ENCODE results near the gene MAFG. TPM values are rescaled to one million over a fixed set of nuclear protein-coding genes. Genes with fewer than 3 reads are reported as not detected.

The MAFG gene
- total and polyA plus RNA-seq, 2 of the 13 experiments (the other 11 are each of a cell fraction or from before 2014, with no cell fraction given), result 14.5 to 20.0 TPM

DNA sequence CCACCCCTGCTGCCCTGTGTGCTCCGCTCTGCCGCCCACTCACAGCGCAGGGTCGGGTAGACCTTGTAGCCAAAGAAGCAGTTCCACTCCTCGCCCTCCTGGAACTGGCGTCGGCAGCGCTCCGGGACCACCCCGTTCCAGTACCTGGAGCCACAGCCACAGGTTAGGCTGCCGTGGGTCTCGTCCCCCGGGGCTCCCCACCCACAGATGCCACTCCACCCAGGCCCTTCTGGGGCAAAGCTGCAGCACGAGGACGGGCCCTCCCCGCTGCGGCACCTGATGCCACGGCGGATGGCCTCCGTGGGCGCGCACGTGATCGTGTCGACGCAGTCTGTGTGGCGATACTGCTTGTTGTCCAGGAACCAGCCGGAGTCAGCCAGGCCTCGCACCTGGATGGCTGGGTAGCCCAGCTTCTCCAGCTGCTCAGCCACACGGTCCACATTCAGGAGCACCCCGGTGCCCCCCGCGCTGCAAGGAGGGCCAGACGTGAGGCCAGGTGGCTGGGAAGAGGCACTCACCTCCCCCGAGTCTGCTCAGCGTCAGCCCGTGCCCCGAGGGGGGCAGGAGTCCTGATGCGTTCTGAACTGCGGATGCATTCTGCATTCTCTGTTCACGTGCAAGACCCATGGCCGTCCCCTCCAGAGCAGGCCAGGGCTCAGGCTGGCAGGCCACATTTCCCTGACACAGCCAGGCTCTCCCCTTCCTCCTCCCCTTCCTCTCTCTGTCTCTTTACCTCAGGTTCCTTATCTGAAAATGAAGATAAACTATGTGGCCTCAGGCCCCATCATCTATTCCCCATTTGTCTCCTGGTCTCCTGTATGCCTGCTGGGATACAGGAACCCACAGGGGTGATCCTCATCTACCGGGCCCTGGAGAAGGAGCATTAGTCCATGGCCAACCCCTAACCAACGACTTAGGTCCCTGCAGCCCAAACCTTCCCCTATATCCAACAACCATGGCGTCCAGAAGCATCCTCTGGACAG is 29.4 kb upstream of the MAFG start (continued):
- TF ChIP-seq ZMYM2 (CRISPR knock-in tag; IDR thresholded peaks at IDR 0.05) (no peak), KLF12 (CRISPR knock-in tag; IDR thresholded peaks at IDR 0.05; ENCODE audit: borderline replicate concordance) (no peak), POLR2A (IDR thresholded peaks at IDR 0.05; ENCODE audit: insufficient read depth in 1 of 2, low read depth in 2 of 2, low read length in 2 of 2) (0 out of 4 replicates have a peak, but pooled peaks of 1 of the 2 experiments have one; percentile 25), ZBTB42 (CRISPR knock-in tag; IDR thresholded peaks at IDR 0.05) (no peak), ZNF235 (CRISPR knock-in tag; IDR thresholded peaks at IDR 0.05; ENCODE audit: borderline replicate concordance) (no peak), KDM2A (CRISPR knock-in tag; IDR thresholded peaks at IDR 0.05; ENCODE audit: borderline replicate concordance, low read depth) (no peak), ZBTB7B (CRISPR knock-in tag; IDR thresholded peaks at IDR 0.05) (no peak), TGIF2 (CRISPR knock-in tag; IDR thresholded peaks at IDR 0.05) (no peak), KDM5B (CRISPR knock-in tag; IDR thresholded peaks at IDR 0.05; ENCODE audit: borderline replicate concordance) (peak; percentile 31; the same call in 1 of the 2 replicates), PCBP2 (optimal IDR thresholded peaks at IDR 0.05; ENCODE audit: low read depth, low read length, poor library complexity, severe bottlenecking) (peak; percentile 25), IRF2 (CRISPR knock-in tag; IDR thresholded peaks at IDR 0.05) (no peak), ZNF547 (CRISPR knock-in tag; IDR thresholded peaks at IDR 0.05) (0 out of 2 replicates have a peak, but pooled peaks have one; percentile 39), NONO (IDR thresholded peaks at IDR 0.05) (no peak), NONO (CRISPR knock-in tag; conservative IDR thresholded peaks at IDR 0.05) (0 out of 2 replicates have a peak, but pooled peaks have one; percentile 30), UBTF (CRISPR knock-in tag; IDR thresholded peaks at IDR 0.05) (peak; percentile 15; the same call in 1 of the 2 replicates), HOXA9 (CRISPR knock-in tag; IDR thresholded peaks at IDR 0.05; ENCODE audit: borderline replicate concordance) (0 out of 2 replicates have a peak, but pooled peaks have one; percentile 34)
- TF ChIP-seq, protein P1, sequence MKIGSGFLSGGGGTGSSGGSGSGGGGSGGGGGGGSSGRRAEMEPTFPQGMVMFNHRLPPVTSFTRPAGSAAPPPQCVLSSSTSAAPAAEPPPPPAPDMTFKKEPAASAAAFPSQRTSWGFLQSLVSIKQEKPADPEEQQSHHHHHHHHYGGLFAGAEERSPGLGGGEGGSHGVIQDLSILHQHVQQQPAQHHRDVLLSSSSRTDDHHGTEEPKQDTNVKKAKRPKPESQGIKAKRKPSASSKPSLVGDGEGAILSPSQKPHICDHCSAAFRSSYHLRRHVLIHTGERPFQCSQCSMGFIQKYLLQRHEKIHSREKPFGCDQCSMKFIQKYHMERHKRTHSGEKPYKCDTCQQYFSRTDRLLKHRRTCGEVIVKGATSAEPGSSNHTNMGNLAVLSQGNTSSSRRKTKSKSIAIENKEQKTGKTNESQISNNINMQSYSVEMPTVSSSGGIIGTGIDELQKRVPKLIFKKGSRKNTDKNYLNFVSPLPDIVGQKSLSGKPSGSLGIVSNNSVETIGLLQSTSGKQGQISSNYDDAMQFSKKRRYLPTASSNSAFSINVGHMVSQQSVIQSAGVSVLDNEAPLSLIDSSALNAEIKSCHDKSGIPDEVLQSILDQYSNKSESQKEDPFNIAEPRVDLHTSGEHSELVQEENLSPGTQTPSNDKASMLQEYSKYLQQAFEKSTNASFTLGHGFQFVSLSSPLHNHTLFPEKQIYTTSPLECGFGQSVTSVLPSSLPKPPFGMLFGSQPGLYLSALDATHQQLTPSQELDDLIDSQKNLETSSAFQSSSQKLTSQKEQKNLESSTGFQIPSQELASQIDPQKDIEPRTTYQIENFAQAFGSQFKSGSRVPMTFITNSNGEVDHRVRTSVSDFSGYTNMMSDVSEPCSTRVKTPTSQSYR (CRISPR knock-in tag; IDR thresholded peaks at IDR 0.05; ENCODE audit: borderline replicate concordance), result peak; percentile 24; the same call in 1 of the 2 replicates
- TF ChIP-seq, protein P2, sequence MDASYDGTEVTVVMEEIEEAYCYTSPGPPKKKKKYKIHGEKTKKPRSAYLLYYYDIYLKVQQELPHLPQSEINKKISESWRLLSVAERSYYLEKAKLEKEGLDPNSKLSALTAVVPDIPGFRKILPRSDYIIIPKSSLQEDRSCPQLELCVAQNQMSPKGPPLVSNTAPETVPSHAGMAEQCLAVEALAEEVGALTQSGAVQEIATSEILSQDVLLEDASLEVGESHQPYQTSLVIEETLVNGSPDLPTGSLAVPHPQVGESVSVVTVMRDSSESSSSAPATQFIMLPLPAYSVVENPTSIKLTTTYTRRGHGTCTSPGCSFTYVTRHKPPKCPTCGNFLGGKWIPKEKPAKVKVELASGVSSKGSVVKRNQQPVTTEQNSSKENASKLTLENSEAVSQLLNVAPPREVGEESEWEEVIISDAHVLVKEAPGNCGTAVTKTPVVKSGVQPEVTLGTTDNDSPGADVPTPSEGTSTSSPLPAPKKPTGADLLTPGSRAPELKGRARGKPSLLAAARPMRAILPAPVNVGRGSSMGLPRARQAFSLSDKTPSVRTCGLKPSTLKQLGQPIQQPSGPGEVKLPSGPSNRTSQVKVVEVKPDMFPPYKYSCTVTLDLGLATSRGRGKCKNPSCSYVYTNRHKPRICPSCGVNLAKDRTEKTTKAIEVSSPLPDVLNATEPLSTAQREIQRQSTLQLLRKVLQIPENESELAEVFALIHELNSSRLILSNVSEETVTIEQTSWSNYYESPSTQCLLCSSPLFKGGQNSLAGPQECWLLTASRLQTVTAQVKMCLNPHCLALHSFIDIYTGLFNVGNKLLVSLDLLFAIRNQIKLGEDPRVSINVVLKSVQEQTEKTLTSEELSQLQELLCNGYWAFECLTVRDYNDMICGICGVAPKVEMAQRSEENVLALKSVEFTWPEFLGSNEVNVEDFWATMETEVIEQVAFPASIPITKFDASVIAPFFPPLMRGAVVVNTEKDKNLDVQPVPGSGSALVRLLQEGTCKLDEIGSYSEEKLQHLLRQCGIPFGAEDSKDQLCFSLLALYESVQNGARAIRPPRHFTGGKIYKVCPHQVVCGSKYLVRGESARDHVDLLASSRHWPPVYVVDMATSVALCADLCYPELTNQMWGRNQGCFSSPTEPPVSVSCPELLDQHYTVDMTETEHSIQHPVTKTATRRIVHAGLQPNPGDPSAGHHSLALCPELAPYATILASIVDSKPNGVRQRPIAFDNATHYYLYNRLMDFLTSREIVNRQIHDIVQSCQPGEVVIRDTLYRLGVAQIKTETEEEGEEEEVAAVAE (CRISPR knock-in tag; IDR thresholded peaks at IDR 0.05; ENCODE audit: borderline replicate concordance), result no peak

Measured in HepG2 (cell line).